AG09309 (cell line): ENCODE measurements around the gene FOXN3.

ENCODE experiments used
- DNase-seq: peaks from one replicate; pipeline ENCODE4 v3.0.0-alpha.2; 2010; ENCODE audit warnings: low read depth
- H3K4me3 ChIP-seq: 2 replicates; pipeline ENCODE4 v1.5.1; 2011; ENCODE audit warnings: mild to moderate bottlenecking, low read depth, low read length, moderate library complexity; ENCODE audit not compliant: control insufficient read depth
- TF ChIP-seq, protein P1 (sequence below): IDR thresholded peaks from 2 replicates; pipeline ENCODE4 v1.5.1; 2011; ENCODE audit warnings: mild to moderate bottlenecking, low read depth, low read length, inconsistent platforms; ENCODE audit not compliant: insufficient read depth, control insufficient read depth; ENCODE audit errors: missing control alignments

The FOXN3 gene

DNA sequence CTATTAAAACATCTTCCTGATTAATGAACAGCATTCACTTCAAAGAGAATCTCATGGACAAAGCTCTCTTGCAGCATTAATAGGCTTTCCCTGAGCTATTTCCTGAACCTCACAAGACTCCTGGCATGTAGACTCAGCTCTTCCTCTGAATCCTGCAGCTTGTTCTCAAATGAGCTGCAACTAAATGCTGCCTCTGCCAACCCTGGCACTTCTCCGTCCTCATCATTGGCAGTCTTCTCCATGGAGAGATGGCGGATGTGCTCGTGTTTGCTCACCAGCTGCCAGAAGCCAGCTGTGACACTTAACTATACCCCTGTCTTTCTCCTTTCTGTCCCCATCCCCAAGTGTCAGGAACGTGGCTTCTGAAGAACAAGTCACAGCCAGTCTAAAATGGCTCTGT, 232.1 kb downstream of the FOXN3 start:
- no peak overlapping the region for H3K4me3 ChIP-seq
- TF ChIP-seq, protein P1, sequence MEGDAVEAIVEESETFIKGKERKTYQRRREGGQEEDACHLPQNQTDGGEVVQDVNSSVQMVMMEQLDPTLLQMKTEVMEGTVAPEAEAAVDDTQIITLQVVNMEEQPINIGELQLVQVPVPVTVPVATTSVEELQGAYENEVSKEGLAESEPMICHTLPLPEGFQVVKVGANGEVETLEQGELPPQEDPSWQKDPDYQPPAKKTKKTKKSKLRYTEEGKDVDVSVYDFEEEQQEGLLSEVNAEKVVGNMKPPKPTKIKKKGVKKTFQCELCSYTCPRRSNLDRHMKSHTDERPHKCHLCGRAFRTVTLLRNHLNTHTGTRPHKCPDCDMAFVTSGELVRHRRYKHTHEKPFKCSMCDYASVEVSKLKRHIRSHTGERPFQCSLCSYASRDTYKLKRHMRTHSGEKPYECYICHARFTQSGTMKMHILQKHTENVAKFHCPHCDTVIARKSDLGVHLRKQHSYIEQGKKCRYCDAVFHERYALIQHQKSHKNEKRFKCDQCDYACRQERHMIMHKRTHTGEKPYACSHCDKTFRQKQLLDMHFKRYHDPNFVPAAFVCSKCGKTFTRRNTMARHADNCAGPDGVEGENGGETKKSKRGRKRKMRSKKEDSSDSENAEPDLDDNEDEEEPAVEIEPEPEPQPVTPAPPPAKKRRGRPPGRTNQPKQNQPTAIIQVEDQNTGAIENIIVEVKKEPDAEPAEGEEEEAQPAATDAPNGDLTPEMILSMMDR, result no peak
- no peak for DNase-seq

DNA sequence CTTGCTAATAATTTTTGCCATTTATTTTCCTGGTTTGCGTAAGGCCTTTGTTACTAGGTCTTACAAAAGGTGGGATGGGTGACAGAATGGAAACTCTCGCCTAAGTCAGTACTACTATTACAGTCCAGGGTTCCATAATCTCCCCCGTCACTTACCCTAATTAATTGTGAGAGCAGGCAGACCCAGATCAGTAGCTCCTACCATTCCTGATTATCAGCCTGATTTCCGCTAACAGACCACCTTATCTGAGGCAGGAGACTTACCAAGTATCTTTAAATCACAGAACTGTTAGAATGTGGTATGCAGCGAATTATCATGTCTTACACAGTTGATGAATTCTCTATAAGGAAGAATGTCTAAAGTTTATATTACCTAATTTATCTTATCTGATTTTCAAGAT, 234.7 kb downstream of the FOXN3 start:
- TF ChIP-seq, protein P1, result no peak
- DNase-seq, result no peak
- H3K4me3 ChIP-seq, result no peak overlapping the region

DNA sequence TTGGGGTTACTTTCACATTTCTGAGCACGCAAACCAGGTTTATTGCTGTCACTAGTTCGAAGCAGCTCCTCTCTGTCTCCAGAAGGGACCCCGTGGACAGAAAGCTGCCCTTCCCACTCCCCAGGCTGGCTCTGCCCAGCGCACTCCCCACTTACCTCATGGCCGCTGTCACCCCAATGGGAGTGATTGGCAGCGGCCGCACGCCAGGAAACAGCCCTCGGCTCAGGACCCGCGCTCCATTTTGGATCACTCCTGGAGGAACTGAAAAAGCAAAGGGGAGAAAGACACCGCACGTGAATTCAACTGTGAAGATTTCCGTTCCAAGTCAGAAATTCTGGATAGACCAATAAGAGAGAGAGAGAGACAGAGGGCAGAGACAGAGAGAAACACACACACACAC, 236.5 kb downstream of the FOXN3 start:
- H3K4me3 ChIP-seq, result no peak overlapping the region
- DNase-seq, result no peak
- TF ChIP-seq, protein P1, result no peak

DNA sequence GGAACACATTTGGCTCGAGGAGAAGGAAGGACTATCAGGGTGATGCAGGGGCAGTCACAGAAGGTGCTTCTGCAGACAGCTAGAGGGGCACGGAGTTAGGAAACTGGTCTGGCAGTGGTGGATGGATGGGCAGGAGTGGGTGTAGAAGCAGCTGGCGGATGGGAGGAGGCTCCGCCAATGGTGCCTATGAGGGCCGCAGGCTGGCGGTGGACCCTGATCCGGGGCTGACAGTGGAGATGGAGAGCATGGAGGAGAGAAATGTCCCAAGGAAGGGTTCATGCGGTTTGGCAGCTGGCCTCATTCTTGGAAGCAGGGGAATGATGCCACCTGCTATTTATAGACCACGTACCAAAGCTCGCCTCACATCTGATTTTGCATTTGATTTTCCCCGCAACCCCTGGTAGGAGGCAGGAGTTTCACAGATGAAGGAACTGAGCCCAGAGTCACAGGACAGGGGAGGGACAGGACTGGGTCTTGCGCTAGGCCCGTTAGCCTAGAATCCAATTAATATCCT, 237.1 kb downstream of the FOXN3 start:
- TF ChIP-seq, protein P1, result no peak
- no peak for DNase-seq
- H3K4me3 ChIP-seq, result no peak overlapping the region

DNA sequence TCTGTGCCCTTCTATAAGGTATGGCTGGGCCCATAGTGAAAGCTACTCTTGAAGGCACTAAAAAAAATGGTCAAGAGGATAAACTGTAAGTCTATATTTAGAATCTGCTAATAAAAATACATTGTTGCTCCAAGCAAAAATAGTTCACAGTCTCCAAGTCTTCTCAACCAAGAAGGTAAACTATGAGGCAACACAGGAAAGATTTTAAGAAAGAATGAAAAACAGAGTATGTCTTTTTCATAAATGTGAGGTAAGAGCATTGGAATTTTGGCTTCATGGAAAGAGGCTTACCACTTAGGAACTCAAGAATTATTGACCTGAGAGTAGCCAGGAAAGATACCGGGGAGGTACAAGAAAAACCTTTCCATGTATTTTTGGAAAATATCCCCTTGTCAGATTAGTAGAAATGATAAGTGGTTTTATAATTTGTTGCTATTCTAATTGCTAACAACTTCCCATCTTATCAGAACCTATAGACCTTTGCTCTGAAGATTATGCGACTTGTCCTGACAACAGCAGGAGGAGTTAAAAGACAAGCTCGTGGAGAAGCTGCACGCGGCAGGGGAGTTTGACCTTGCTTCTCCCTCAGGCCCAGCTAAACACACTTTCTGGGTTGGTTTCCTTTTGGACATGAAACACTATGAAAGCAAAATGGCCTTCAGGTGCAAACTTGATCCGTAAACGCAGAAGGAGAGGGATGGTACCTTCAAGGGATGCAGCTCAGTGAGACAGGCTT, 238.1 kb downstream of the FOXN3 start:
- TF ChIP-seq, protein P1, result no peak
- no peak for DNase-seq
- H3K4me3 ChIP-seq, result no peak overlapping the region

DNA sequence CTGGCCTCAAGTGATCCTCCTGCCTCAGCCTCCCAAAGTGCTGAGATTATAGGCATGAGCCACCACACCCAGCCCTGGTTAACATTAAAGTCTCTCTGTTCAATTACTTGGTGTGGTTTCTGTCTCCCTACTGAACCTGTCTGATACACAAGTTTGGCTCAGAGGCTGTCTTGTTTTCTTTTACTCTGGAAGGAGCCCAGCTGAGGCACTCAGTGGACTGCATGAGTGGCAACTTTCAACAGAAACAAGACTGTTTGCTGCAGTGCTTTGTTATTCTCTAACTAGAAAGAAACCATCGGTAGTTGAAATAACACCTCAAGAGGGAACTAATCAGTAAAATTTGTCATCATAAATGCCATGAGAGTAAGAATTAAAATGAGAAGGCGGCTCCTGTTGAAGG, 238.7 kb downstream of the FOXN3 start:
- no peak overlapping the region for H3K4me3 ChIP-seq
- TF ChIP-seq, protein P1, result no peak
- no peak for DNase-seq
